Stimulated activated CD8-positive, alpha-beta memory T cell treated with anti-CD3 and anti-CD28 coated beads, Interleukin-2, amount 100 ng/mL, for 1 hour (primary cell): ENCODE data around the gene MBD3L2B.
"Not testable (repeated sequence)": the region's sequence is repeated elsewhere in the genome, so short reads cannot be mapped to it uniquely, and the experiment has no call there.

Experiments used
- DNase-seq, 2 donors: peaks; one replicate each; pipeline ENCODE4 v3.0.0-alpha.2; 2020; ENCODE audit warnings: low read depth in 2 of 2

The MBD3L2B gene

DNA sequence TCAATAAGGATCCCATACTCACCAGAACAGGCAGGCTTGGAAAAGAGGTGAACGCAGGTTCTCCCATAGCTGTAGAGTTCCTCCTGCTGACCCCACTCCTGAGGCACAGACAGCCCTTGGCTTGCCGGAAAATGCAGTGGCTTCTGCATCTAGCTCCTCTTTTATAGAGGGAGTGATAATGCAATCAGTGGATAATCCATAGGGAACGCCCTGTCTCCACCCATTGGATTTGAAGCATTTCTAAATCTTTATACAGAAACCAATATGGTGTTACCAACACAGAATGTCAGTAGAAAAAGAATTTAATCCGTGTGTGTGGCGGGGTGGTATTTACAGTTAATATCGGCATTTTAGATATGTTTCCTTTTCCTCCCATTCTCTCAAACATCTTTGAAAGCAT lies at the start of gene MBD3L2B:
MBD3L2B (minus strand) TSS at position 101 of the 400 bp plus-strand sequence; CDS start at position 67, 34 bp downstream.
- not testable (repeated sequence) for DNase-seq

DNA sequence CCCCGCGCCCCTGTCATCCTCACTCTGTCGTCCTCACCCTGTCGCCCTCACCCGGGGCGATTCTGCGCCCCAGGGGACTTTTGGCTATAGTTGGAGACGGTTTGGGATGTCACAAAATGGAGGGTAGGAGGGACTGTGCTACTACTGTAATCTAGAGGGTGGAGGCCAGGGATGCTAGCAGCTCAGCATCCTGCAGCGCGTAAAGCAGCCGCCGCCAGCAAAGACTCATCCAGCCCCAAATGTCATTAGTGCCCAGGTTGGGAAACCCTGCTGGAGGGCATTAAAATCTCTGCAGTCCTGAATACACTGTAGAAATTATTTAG lies 48.6 kb upstream of the MBD3L2B start:
- no peak for DNase-seq

DNA sequence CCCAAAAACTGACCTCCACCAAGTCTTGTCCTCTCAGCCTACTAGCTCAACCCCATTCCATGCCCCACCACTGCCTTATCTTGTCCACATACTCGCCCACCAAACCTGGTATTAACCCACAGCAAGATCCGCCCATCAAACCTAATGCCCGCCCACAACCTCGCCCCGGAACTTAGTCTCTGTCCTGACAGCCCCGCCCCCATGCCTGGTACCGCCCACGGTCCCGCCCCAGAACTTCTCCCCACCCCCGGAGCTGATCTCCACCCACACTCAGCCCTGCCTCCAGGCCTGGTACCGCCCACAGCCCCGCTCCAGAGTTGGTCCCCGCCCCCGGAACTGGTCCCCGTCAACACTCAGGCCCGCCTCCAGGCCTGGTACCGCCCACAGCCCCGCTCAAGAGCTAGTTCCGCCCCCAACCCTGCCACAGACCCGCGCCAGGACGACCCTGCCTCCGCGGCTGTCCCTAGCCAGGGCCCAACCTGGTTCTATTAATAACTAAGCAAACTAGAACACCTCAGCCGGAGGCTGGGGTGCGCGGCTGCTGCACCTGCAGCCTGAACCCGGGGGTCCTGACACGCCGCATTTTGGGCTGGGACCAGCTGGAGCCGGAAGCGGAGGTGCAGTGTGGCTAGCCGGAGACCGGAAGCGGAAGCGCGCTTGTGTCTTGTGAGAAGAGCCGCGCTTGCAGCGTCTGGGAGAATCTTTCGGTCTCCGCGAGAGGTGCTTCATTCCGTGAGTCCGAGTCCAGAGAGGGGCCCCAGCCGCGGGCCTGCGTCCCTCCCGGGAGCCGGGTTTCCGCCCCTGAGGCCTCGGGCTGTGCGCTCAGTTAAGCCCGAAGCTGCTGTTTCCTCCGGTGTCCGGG lies 48.0 kb upstream of the MBD3L2B start, which contains the start of gene ZNF557:
ZNF557 (plus strand) TSS at position 662 of the 862 bp plus-strand sequence. CDS start 5,372 bp downstream, outside the sequence.
- DNase-seq = peak; percentile 97 to 99

DNA sequence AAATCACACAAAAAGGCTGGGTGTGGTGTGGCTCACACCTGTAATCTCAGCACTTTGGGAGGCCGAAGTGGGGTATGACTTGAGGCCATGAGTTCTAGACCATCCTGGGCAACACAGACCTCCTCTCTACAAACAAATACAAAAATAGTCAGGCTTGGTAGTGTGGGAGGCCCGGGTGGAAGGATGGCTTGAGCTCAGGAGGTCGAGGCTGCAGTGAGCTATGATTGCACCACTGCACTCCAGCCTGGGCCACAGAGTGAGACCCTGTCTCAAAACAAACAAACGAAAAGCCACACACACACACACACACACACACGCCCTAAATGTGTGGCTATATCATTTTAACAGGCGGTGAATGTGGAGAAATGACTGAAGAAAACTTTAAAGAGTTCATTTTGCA lies 47.4 kb upstream of the MBD3L2B start:
- DNase-seq = no peak

DNA sequence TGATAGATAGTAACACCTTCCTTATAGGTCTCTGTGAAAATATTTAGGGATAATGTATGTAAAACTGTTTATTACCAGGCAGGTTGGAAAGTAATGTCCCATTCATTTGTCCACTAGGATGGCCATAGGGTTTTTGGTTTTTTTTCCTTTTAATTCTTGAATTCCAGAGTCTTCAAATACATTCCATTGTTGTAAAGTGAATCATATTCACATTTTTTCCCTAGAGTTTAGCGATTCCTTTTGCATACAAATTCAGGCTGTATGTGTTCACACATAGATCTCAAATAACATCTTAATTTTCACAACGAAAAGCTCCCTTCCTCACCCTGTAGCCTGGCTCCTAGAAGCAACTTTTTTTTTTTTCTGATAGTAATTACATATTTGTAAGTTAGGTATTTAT lies 46.5 kb upstream of the MBD3L2B start:
- no peak for DNase-seq

DNA sequence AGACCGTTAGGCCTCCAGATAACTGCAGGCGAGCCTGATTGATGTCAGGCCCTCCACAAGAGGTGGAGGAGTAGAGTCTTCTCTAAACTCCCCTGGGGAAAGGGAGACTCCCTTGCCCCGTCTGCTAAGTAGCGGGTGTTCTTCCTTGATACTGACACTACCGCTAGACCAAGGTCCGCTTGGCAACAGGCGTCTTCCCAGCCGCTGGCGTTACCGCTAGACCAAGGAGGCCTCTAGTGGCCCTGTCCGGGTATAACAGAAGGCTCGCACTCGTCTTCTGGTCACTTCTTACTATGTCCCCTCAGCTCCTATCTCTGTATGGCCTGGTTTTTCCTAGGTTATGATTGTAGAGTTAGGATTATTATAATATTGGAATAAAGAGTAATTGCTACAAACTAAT lies 45.9 kb upstream of the MBD3L2B start:
- not testable (repeated sequence) for DNase-seq

DNA sequence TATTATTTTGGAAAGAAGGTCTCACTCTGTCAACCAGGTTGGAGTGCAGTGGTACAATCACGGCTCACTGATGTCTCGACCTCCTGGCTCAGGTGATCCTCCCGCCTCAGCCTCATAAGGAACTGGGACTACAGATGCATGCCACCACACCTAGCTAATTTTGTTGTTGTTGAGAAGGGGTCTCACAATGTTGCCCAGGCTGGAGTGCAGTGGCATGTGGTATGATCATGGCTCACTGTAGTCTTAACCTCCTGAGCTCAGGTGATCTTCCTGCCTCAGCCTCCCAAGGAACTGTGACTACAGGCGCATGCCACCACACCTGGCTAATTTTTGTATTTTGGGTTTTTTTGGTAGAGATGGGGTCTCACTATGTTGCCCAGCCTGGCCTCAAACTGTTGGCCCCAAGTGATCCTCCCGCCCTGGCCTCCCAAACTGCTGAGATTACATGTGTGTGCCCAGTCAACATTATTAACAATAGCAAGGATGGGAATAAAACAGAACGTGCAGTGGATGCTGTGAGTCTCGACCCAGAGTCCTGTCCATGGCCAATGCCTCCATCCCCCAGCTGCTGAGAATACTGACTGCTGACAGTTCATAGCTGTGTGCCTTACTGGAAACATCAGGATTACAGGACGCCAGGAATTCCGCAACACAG lies 42.7 kb upstream of the MBD3L2B start:
- DNase-seq = no peak

DNA sequence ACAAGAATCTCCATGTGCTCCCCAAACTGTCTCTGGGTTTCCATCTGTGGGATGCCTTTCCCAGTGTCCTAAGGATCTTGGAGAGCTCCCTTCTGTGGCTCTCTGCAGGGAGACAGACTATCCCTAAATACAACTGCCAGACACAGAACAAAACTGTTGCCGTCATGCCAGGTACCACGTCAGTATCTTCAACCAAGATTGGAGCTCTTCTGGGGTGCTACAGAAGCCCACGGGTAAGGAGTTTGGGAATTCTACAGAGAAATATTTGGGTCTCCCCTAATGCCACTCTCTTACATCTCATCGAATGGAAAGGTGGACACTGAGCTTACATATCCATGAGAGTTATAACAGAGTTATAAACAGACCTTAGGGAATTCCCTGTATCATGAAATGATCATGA lies 42.1 kb upstream of the MBD3L2B start:
- no peak for DNase-seq

DNA sequence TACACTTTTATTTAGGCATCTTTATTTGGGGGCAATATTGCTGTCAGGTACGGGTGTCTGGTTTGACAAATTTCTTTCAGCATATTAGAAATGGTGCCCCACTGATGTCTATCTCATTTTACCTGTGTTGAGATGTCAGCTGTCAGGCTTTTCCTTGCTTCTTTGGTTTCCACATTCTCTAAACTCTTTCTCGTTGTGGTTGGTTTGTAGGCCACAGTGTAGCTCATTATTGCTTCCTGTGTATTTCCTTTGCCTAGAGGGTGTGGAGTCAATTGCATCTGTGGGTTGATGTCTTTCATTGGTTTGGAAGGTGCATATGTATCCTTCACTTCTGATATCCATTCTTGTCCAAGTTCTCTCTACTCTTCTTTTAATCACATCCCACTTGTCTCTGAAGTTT lies 38.7 kb upstream of the MBD3L2B start:
- not testable (repeated sequence) for DNase-seq

DNA sequence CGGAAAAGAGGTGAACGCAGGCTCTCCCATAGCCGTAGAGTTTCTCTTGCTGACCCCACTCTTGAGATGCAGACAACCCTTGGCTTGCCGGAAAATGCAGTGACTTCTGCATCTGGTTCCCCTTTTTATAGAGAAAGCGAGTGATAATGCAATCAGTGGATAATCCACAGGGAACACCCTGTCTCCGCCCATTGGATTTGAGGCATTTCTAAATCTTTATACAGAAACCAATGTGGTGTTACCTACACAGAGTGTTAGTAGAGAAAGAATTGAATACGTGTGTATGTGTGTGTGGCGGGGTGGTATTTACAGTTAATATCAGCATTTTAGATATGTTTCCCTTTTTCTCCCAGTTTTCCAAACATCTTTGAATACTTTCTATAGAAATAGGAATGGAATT lies 37.3 kb upstream of the MBD3L2B start, which contains the start of gene MBD3L3:
MBD3L3 (minus strand) TSS at position 101 of the 400 bp plus-strand sequence; CDS start at position 30, 71 bp downstream.
- DNase-seq = not testable (repeated sequence)

DNA sequence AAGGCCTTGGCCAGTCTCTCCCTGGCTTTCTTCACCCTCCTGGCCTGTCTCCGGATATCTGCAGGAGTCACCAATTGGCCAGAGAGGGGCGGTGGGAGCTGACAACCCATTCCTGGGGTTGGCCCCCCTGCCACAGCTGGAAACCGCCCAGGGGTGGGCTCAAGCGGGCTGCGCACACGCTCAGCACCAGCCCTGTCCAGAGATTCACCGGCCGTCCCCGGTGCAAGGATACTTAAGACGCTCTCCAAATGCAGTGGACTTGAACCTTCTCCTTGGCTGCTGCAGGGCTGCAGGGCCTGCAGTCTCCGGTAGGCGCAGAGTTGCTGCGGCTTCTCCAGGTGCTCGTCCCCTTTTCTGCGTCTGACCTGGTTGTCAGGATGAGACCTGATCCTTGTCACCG lies 35.1 kb upstream of the MBD3L2B start:
- DNase-seq = not testable (repeated sequence)

DNA sequence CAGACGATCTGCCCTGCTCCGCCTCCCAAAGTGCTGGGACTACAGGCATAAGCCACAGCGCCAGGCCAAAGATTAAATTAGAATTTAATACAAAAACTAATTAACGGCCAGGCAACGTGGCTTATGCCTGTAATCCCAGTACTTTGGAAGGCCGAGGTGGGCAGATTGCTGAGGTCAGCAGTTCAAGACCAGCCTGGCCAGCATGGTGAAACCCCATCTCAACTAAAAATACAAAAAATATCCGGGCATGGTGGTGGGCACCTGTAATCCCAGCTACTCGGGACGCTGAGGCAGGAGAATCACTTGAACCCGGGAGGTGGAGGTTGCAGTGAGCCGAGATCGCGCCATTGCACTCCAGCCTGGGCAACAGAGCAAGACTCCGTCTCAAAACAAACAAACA lies 34.4 kb upstream of the MBD3L2B start:
- DNase-seq = not testable (repeated sequence)

DNA sequence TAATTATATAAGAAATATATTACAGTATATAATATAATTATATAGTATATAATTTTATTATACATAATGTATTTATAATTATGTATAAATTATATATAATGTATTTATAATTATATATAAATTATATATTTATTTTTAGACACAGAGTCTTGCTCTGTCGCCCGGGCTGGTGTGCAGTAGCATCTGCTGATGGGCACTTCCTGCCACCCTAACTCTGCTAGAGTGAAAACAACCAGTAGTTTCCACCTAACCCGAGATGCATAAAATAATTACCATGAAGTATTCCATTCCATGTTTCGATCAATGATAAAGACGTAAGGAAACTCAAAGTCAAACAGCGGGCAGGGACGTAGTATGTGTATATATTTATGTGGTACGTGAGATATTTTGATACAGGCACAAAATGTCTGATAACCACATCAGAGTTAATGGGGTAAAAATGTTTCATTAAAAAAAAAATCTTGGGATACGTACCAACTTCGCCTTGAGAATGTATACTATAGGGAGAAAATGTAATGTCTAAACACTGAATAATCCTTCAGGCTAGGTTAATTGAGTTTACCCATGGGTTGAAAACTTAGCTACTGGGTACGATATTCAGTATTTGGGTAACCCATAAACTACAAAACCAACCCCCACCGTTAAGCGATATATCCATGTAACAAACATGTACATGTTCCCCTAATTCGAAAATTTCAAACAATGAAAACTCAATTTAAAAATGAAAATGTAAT lies 33.6 kb upstream of the MBD3L2B start:
- DNase-seq = not testable (repeated sequence)

DNA sequence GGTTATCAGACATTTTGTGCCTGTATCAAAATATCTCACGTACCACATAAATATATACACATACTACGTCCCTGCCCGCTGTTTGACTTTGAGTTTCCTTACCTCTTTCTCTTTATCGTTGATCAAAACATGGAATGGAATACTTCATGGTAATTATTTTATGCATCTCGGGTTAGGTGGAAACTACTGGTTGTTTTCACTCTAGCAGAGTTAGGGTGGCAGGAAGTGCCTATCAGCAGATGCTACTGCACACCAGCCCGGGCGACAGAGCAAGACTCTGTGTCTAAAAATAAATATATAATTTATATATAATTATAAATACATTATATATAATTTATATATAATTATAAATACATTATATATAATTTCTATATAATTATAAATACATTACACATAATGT lies 31.7 kb upstream of the MBD3L2B start:
- not testable (repeated sequence) for DNase-seq

DNA sequence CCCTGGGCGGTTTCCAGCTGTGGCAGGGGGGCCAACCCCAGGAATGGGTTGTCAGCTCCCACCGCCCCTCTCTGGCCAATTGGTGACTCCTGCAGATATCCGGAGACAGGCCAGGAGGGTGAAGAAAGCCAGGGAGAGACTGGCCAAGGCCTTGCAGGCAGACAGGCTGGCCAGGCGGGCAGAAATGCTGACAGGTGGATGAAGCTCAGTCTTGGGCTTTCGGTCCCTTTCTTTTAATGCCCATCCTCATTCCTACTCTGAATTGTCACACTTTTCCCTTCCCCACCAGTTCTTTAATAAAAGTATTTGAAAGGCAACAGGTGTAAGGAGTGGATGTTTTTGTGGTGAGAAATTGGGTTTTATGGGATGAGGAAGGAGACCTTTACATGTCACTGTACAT lies 30.2 kb upstream of the MBD3L2B start:
- not testable (repeated sequence) for DNase-seq

DNA sequence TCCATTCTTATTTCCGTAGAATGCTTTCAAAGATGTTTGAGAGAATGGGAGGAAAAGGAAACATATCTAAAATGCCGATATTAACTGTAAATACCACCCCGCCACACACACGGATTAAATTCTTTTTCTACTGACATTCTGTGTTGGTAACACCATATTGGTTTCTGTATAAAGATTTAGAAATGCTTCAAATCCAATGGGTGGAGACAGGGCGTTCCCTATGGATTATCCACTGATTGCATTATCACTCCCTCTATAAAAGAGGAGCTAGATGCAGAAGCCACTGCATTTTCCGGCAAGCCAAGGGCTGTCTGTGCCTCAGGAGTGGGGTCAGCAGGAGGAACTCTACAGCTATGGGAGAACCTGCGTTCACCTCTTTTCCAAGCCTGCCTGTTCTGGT lies 27.8 kb upstream of the MBD3L2B start, which contains the start of gene MBD3L2:
MBD3L2 (plus strand) TSS at position 301 of the 400 bp plus-strand sequence; CDS start at position 354, 53 bp downstream.
- not testable (repeated sequence) for DNase-seq

DNA sequence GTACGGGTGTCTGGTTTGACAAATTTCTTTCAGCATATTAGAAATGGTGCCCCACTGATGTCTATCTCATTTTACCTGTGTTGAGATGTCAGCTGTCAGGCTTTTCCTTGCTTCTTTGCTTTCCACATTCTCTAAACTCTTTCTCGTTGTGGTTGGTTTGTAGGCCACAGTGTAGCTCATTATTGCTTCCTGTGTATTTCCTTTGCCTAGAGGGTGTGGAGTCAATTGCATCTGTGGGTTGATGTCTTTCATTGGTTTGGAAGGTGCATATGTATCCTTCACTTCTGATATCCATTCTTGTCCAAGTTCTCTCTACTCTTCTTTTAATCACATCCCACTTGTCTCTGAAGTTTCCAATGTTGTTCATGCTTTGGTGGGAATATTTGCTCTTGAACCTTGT lies 20.3 kb upstream of the MBD3L2B start:
- DNase-seq = not testable (repeated sequence)

DNA sequence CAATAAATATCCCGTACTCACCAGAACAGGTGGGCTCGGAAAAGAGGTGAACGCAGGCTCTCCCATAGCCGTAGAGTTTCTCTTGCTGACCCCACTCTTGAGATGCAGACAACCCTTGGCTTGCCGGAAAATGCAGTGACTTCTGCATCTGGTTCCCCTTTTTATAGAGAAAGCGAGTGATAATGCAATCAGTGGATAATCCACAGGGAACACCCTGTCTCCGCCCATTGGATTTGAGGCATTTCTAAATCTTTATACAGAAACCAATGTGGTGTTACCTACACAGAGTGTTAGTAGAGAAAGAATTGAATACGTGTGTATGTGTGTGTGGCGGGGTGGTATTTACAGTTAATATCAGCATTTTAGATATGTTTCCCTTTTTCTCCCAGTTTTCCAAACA lies 18.8 kb upstream of the MBD3L2B start, which contains the start of gene MBD3L4:
MBD3L4 (minus strand) TSS at position 101 of the 400 bp plus-strand sequence; CDS start at position 66, 35 bp downstream.
- not testable (repeated sequence) for DNase-seq

DNA sequence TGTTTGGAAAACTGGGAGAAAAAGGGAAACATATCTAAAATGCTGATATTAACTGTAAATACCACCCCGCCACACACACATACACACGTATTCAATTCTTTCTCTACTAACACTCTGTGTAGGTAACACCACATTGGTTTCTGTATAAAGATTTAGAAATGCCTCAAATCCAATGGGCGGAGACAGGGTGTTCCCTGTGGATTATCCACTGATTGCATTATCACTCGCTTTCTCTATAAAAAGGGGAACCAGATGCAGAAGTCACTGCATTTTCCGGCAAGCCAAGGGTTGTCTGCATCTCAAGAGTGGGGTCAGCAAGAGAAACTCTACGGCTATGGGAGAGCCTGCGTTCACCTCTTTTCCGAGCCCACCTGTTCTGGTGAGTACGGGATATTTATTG lies 9.0 kb upstream of the MBD3L2B start, which contains the start of gene MBD3L5:
MBD3L5 (plus strand) TSS at position 301 of the 400 bp plus-strand sequence; CDS start at position 335, 34 bp downstream.
- not testable (repeated sequence) for DNase-seq

DNA sequence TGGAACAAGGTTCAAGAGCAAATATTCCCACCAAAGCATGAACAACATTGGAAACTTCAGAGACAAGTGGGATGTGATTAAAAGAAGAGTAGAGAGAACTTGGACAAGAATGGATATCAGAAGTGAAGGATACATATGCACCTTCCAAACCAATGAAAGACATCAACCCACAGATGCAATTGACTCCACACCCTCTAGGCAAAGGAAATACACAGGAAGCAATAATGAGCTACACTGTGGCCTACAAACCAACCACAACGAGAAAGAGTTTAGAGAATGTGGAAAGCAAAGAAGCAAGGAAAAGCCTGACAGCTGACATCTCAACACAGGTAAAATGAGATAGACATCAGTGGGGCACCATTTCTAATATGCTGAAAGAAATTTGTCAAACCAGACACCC lies 7.6 kb upstream of the MBD3L2B start:
- DNase-seq = not testable (repeated sequence)

DNA sequence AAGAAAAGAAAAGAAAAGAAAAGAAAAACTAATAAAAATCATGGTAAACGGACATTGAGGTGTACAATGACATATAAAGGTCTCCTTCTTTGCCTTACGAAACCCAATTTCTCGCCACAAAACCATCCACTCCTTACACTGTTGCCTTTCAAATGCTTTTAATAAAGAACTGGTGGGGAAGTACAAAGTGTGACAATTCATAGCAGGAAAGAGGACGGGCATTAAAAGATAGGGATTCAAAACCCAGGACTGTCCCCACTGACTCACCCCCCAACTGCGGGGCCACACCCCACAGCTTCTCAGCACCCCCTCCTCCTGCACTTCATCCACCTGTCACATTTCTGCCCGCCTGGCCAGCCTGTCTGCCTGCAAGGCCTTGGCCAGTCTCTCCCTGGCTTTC lies 2.4 kb downstream of the MBD3L2B start:
- DNase-seq = no peak

DNA sequence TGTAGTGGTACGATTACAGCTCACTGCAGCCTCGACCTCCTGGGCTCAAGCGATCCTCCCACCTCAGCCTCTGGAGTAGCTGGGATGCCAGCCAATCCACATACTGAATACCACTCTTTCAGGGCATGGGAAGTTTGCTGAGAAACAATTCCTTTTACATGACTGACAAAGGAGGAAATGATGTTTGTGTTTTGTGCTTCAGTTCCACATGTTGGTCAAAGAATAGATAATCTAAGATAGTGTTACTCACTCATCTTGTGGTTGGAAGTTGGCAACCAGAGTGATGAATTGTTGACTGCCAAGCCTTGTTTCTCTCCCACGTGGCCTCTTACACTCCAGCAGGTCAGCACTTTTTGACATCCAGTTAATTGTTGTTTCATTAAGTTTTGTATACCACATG lies 7.6 kb downstream of the MBD3L2B start:
- DNase-seq = no peak
